Neural cell (in vitro differentiated cells): ENCODE measurements around the gene VMP1.

Experiments
- EP300 ChIP-seq: fragments of 450-650 bp; conservative IDR thresholded peaks from 2 replicates; pipeline ENCODE4 v1.6.1; 2014; ENCODE audit warnings: antibody characterized with exemption, mild to moderate bottlenecking, moderate library complexity; ENCODE audit not compliant: poor library complexity, severe bottlenecking
- EZH2 ChIP-seq: fragments of 200-600, 300-800 bp; shearing (Covaris generic), sonication (generic); IDR thresholded peaks from 2 replicates; pipeline ENCODE4 v1.6.1; 2014; ENCODE audit warnings: antibody characterized with exemption, low read length, borderline replicate concordance, mild to moderate bottlenecking; ENCODE audit not compliant: insufficient read depth, poor library complexity, severe bottlenecking
- MXI1 ChIP-seq: fragments of 450-650 bp; conservative IDR thresholded peaks from 2 replicates; pipeline ENCODE4 v1.6.1; 2014; ENCODE audit warnings: antibody characterized with exemption, mild to moderate bottlenecking; ENCODE audit not compliant: poor library complexity, severe bottlenecking
- POLR2AphosphoS5 ChIP-seq: IDR thresholded peaks from 2 replicates; pipeline ENCODE4 v1.6.1; 2012
- RAD21 ChIP-seq: fragments of 450-650 bp; conservative IDR thresholded peaks from 2 replicates; pipeline ENCODE4 v1.6.1; 2014; ENCODE audit warnings: antibody characterized with exemption, mild to moderate bottlenecking, moderate library complexity
- SMC3 ChIP-seq: fragments of 450-650 bp; conservative IDR thresholded peaks from 2 replicates; pipeline ENCODE4 v1.6.1; 2014; ENCODE audit warnings: antibody characterized with exemption, mild to moderate bottlenecking, moderate library complexity; ENCODE audit not compliant: poor library complexity
- TAF1 ChIP-seq: IDR thresholded peaks from 2 replicates; pipeline ENCODE4 v1.6.1; 2012; ENCODE audit warnings: low read depth
- TF ChIP-seq, protein P1 (sequence below): fragments of 450-650 bp; IDR thresholded peaks from 2 replicates; pipeline ENCODE4 v1.5.1; 2014; ENCODE audit warnings: antibody characterized with exemption, mild to moderate bottlenecking, moderate library complexity; ENCODE audit not compliant: poor library complexity, severe bottlenecking
- TF ChIP-seq, protein P2 (sequence below): IDR thresholded peaks from 2 replicates; pipeline ENCODE4 v1.6.1; 2012; ENCODE audit warnings: borderline replicate concordance

DNA sequence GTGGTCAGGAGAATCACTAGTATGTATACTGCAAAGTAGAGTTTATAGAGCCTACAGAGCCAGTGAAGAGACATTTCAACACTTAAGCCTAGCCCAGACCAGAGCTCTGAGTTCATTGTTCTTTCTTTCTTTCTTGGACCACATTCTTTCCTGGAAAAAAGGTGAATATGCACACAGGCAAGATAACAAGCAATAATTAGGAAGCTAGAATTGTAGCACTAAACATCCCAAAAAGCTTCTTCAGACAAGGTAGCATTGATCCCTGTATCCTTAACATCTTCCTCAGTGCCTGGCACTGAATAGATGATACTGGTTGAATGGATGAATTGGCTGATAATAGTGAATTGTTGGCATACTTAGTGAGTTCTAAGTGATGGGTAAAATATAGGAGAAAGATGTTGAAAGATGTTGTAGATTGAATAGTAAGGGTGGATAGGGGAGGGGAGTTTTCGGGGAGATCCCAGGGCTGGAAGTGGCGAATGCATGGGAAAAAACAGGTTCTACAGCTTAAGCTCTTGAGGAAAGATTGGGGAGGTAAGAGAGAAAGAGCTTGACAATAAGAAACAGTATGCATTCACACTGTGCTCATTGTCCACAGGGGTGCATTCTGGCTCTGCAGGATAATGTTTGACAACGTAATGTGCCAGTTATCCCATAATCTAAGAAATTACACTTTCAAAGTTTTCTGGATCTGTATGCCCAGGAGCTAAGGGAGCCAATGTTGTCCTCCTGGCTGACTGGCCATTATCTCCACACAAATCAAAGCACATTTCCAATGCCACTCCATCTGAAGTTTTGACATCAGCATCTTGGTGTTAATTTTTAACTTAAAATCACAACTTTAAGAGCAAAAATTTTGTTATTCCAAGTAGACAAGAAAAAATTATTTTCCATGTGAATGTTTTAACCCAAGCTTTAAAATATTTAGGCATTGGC lies 149.7 kb downstream of the VMP1 start:
- TF ChIP-seq, protein P1, sequence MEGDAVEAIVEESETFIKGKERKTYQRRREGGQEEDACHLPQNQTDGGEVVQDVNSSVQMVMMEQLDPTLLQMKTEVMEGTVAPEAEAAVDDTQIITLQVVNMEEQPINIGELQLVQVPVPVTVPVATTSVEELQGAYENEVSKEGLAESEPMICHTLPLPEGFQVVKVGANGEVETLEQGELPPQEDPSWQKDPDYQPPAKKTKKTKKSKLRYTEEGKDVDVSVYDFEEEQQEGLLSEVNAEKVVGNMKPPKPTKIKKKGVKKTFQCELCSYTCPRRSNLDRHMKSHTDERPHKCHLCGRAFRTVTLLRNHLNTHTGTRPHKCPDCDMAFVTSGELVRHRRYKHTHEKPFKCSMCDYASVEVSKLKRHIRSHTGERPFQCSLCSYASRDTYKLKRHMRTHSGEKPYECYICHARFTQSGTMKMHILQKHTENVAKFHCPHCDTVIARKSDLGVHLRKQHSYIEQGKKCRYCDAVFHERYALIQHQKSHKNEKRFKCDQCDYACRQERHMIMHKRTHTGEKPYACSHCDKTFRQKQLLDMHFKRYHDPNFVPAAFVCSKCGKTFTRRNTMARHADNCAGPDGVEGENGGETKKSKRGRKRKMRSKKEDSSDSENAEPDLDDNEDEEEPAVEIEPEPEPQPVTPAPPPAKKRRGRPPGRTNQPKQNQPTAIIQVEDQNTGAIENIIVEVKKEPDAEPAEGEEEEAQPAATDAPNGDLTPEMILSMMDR, result no peak
- TF ChIP-seq EZH2, result no peak
- TF ChIP-seq RAD21, result no peak
- no peak for TF ChIP-seq SMC3
- TF ChIP-seq POLR2AphosphoS5, result no peak
- TF ChIP-seq, protein P2, sequence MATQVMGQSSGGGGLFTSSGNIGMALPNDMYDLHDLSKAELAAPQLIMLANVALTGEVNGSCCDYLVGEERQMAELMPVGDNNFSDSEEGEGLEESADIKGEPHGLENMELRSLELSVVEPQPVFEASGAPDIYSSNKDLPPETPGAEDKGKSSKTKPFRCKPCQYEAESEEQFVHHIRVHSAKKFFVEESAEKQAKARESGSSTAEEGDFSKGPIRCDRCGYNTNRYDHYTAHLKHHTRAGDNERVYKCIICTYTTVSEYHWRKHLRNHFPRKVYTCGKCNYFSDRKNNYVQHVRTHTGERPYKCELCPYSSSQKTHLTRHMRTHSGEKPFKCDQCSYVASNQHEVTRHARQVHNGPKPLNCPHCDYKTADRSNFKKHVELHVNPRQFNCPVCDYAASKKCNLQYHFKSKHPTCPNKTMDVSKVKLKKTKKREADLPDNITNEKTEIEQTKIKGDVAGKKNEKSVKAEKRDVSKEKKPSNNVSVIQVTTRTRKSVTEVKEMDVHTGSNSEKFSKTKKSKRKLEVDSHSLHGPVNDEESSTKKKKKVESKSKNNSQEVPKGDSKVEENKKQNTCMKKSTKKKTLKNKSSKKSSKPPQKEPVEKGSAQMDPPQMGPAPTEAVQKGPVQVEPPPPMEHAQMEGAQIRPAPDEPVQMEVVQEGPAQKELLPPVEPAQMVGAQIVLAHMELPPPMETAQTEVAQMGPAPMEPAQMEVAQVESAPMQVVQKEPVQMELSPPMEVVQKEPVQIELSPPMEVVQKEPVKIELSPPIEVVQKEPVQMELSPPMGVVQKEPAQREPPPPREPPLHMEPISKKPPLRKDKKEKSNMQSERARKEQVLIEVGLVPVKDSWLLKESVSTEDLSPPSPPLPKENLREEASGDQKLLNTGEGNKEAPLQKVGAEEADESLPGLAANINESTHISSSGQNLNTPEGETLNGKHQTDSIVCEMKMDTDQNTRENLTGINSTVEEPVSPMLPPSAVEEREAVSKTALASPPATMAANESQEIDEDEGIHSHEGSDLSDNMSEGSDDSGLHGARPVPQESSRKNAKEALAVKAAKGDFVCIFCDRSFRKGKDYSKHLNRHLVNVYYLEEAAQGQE, result no peak
- TF ChIP-seq EP300, result no peak
- no peak for TF ChIP-seq TAF1
- TF ChIP-seq MXI1, result no peak
